ENCODE data around the gene IL20RA. TPM values are rescaled to one million over a fixed set of nuclear protein-coding genes. Genes with fewer than 3 reads are reported as not detected.
"Not testable (repeated sequence)": the region's sequence is repeated elsewhere in the genome, so short reads cannot be mapped to it uniquely, and the experiment has no call there.

The IL20RA gene
- not detected in 2 replicates for total RNA-seq (2014; rRNA removed; shearing (Covaris generic))

- H3K36me3 ChIP-seq = no peaks in the 10 kb centered on the region
- peaks cover 50% of the 10 kb centered on the region for H3K27me3 ChIP-seq (replicated peaks)
- peaks cover 4% of the 10 kb centered on the region; the same call in 1 of the 2 replicates for H3K9me3 ChIP-seq (replicated peaks)
- peaks cover 8% of the 10 kb centered on the region for H3K4me1 ChIP-seq (replicated peaks)
- H3K4me3 ChIP-seq = peak within 1 kb of the TSS; percentile 46
- DNase-seq (ENCODE audit: low read depth in 1 of 2, low spot score in 2 of 2) = no peak
- H3K27ac ChIP-seq = no peak within 1 kb of the TSS
Measured at GRCh38 chr6:137044366-137045221, at the start of gene IL20RA. Gene IL20RA (minus strand): TSS chr6:137044965. CDS start chr6:137044728, 237 bp downstream.

DNA sequence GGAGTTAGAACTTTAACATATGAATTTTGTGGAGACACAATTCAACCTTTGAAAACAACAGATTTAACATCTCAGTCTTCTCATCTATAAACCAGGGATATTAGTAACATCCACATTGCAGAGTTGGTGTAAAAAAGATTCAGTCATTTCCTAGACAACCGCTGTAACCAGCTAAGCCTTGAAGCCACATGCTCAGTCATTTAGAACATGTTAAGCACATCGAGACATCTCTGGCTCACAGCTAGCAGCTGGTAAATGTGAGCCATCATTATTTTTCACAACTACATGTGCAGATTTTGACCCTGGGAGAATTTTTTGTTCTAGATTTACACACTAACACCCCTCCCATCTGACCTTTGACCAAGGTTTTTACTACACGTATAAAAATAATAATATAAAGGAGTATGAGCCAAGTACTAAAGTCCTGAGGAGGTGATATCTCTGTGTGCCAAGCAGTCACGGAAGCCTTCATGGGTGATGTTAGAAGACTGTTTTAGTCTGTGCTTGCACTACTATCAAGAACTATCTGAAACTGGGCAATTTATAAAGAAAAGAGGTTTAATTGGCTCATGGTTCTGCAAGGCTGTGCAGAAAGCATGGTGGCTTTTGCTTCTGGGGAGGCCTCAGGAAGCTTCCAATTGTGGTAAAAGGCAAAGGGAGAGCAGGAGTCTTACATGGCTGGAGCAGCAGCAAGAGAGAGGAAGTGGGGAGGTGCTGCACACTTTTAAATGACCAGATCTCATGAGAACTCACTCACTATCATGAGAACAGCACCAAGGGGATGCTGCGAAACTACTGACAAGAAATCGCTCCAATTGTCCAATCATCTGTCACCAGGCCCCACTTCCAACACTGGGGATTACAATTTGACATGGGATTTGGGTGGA, 48.7 kb upstream of the IL20RA start:
- Histone ChIP-seq H3K4me1 (replicated peaks) (no peaks in the 10 kb centered on the region), H3K9me3 (replicated peaks) (no peaks in the 10 kb centered on the region), H3K4me3 (no peak overlapping the region), H3K36me3 (no peaks in the 10 kb centered on the region), H3K27ac (no peak overlapping the region), H3K27me3 (replicated peaks) (0 out of 2 replicates have a peak, but pooled peaks cover 4% of the 10 kb centered on the region)
- no peak for DNase-seq (ENCODE audit: low read depth in 1 of 2, low spot score in 2 of 2)

GRCh38 chr6:137092018-137092417, 47.3 kb upstream of the IL20RA start:
- Histone ChIP-seq H3K9me3 (replicated peaks) (no peaks in the 10 kb centered on the region), H3K4me1 (replicated peaks) (no peaks in the 10 kb centered on the region), H3K27me3 (replicated peaks) (0 out of 2 replicates have a peak, but pooled peaks cover 4% of the 10 kb centered on the region), H3K27ac (no peak overlapping the region), H3K36me3 (no peaks in the 10 kb centered on the region), H3K4me3 (no peak overlapping the region)
- DNase-seq (ENCODE audit: low read depth in 1 of 2, low spot score in 2 of 2) = no peak

DNA sequence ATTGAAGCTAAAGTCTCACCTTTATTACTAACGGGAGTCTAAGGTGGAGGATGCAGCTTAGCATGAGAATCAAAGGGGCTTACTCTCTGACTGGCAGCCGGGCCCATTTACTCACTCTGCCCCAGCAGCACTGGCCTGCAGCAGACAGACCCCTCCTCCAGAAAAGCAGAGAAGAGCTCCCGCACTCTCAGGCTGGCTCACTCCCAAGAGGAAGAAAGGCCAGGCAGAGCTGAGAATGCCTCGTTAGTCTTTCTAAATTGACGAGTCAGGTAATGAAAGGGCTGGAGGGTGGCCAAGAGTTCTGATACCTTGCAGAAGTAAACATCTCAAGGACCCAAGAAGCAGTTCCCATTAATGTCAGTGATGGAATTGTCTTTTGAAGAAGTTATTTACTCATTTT, 44.5 kb upstream of the IL20RA start:
- Histone ChIP-seq H3K4me3 (no peak overlapping the region), H3K9me3 (replicated peaks) (no peaks in the 10 kb centered on the region), H3K4me1 (replicated peaks) (no peaks in the 10 kb centered on the region), H3K36me3 (no peaks in the 10 kb centered on the region), H3K27me3 (replicated peaks) (0 out of 2 replicates have a peak, but pooled peaks cover 4% of the 10 kb centered on the region), H3K27ac (no peak overlapping the region)
- DNase-seq (ENCODE audit: low read depth in 1 of 2, low spot score in 2 of 2) = no peak

- no peaks in the 10 kb centered on the region for H3K36me3 ChIP-seq
- H3K9me3 ChIP-seq (replicated peaks) = no peaks in the 10 kb centered on the region
- H3K27me3 ChIP-seq (replicated peaks) = 0 out of 2 replicates have a peak, but pooled peaks cover 4% of the 10 kb centered on the region
- no peak for DNase-seq (ENCODE audit: low read depth in 1 of 2, low spot score in 2 of 2)
- no peak overlapping the region for H3K4me3 ChIP-seq
- H3K27ac ChIP-seq = no peak overlapping the region
- no peaks in the 10 kb centered on the region for H3K4me1 ChIP-seq (replicated peaks)
Measured at GRCh38 chr6:137087902-137088301, 43.1 kb upstream of the IL20RA start.

DNA sequence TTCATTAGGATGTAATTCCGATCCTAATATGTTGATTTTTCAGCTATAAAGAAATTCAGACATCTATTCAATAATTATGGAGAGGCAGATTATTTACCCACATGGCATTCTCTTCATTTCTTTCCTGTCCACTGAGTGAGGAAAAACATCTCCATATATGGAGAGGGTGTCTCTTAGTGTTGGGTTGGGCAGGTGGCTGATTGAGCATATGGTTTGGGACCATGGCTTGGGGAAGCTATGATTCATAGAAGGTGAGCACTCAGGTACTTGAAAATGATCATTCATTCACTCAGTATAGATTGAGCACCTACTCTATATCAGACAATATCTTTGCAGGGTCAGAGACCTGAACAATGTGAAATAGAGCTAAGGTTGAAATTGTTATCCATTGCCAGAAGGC, 41.3 kb upstream of the IL20RA start:
- H3K9me3 ChIP-seq (replicated peaks) = no peaks in the 10 kb centered on the region
- DNase-seq (ENCODE audit: low read depth in 1 of 2, low spot score in 2 of 2) = no peak
- H3K4me1 ChIP-seq (replicated peaks) = no peaks in the 10 kb centered on the region
- no peak overlapping the region for H3K27ac ChIP-seq
- H3K4me3 ChIP-seq = no peak overlapping the region
- no peaks in the 10 kb centered on the region for H3K36me3 ChIP-seq
- 0 out of 2 replicates have a peak, but pooled peaks cover 4% of the 10 kb centered on the region for H3K27me3 ChIP-seq (replicated peaks)

DNA sequence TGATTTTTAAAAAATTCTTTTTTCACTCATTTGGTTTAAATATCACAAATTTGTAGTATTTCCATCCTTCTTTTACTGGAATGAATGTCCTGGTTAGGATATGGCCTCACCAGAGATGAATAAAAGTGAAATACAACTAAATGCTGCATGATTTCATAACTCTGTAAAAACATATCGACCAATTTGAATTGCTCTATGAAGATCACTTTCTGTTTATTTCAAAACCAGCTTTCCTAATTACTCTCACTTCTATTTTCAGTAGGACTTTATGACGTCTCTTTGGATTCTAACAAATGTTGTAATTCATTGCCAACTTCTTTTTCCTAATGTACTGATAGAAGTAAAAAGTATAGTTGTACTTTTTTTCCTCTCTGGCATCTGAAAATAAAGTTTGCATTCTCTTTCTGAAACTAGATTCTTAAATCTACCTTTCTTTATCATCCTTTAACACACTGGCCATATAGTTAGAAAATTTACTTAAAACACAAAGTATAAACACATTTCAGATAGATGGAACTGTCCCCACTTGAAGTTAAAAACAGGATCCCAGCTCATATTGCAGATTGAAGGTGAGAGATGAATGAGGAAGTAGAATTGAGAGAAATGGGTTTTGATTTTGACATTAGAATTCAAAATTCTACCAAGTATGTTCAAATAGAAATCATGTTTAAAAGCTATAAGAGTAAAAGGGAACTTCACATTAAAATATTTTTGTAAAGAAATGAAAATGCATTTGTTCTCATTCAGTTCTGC, 40.3 kb upstream of the IL20RA start:
- no peak overlapping the region for H3K27ac ChIP-seq
- H3K4me1 ChIP-seq (replicated peaks) = no peaks in the 10 kb centered on the region
- H3K9me3 ChIP-seq (replicated peaks) = no peaks in the 10 kb centered on the region
- H3K4me3 ChIP-seq = no peak overlapping the region
- H3K36me3 ChIP-seq = no peaks in the 10 kb centered on the region
- no peak for DNase-seq (ENCODE audit: low read depth in 1 of 2, low spot score in 2 of 2)
- H3K27me3 ChIP-seq (replicated peaks) = 0 out of 2 replicates have a peak, but pooled peaks cover 4% of the 10 kb centered on the region

DNA sequence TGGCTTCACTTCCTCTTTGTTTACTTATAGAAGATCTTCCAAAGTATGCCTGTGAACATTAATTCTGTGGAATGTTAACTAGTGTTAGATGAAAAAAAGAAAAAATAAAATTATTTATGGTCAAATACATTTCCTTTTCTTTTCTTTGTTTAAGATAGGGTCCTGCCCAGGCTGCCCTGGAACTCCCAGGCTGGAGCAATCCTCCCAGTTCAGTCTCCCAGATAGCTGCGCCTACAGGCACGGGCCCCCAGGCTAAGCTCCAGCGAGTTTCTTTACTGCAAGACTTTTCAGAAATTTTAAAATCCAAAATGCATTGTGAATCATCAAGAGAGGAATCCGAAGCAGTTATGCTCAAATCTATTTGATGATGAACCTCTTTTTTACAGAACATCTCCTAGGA, 39.3 kb upstream of the IL20RA start:
- Histone ChIP-seq H3K4me3 (no peak overlapping the region), H3K9me3 (replicated peaks) (no peaks in the 10 kb centered on the region), H3K27ac (no peak overlapping the region), H3K4me1 (replicated peaks) (no peaks in the 10 kb centered on the region), H3K27me3 (replicated peaks) (0 out of 2 replicates have a peak, but pooled peaks cover 4% of the 10 kb centered on the region), H3K36me3 (no peaks in the 10 kb centered on the region)
- no peak for DNase-seq (ENCODE audit: low read depth in 1 of 2, low spot score in 2 of 2)

- H3K36me3 ChIP-seq = no peaks in the 10 kb centered on the region
- H3K27ac ChIP-seq = no peak overlapping the region
- no peaks in the 10 kb centered on the region for H3K4me1 ChIP-seq (replicated peaks)
- H3K4me3 ChIP-seq = no peak overlapping the region
- no peaks in the 10 kb centered on the region for H3K27me3 ChIP-seq (replicated peaks)
- no peak for DNase-seq (ENCODE audit: low read depth in 1 of 2, low spot score in 2 of 2)
- no peaks in the 10 kb centered on the region for H3K9me3 ChIP-seq (replicated peaks)
Measured at GRCh38 chr6:137081997-137082396, 37.2 kb upstream of the IL20RA start.

DNA sequence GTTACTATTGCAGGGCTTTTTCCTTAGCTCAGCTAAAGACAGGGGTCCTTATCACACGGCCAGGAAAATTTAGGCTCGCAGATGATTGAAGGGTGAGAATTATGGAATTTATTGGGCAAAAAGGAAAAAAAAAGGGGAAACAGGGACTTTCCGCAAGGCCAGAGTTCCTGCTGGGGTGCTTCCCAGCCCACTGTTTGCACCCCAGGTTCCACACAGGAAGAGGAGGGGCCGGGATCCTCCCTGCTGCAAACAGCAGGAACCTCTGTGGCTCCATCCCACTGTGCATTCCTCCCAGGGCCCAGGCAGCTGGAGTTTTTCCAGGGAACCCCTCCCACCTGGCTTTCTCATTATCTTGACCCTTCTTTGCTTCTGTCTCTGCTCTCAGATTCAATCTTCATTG, 35.9 kb upstream of the IL20RA start:
- Histone ChIP-seq H3K36me3 (no peaks in the 10 kb centered on the region), H3K4me1 (replicated peaks) (no peaks in the 10 kb centered on the region), H3K4me3 (no peak overlapping the region), H3K9me3 (replicated peaks) (no peaks in the 10 kb centered on the region), H3K27ac (no peak overlapping the region), H3K27me3 (replicated peaks) (no peaks in the 10 kb centered on the region)
- DNase-seq (ENCODE audit: low read depth in 1 of 2, low spot score in 2 of 2) = no peak

GRCh38 chr6:137076277-137077068, 31.7 kb upstream of the IL20RA start:
- Histone ChIP-seq H3K9me3 (replicated peaks) (no peaks in the 10 kb centered on the region), H3K27ac (no peak overlapping the region)
- peak; percentile 34 to 61 for DNase-seq (ENCODE audit: low read depth in 1 of 2, low spot score in 2 of 2)

GRCh38 chr6:137075790-137076189, 31.0 kb upstream of the IL20RA start:
- H3K4me3 ChIP-seq; H3K27me3 ChIP-seq (replicated peaks); H3K27ac ChIP-seq; H3K9me3 ChIP-seq (replicated peaks); H3K4me1 ChIP-seq (replicated peaks); DNase-seq (ENCODE audit: low read depth in 1 of 2, low spot score in 2 of 2); H3K36me3 ChIP-seq: not testable (repeated sequence)

More at GRCh38 chr6:137076277-137077068, 31.7 kb upstream of the IL20RA start:
- Histone ChIP-seq H3K36me3 (no peaks in the 10 kb centered on the region), H3K27me3 (replicated peaks) (no peaks in the 10 kb centered on the region), H3K4me3 (no peak overlapping the region), H3K4me1 (replicated peaks) (no peaks in the 10 kb centered on the region)

- Histone ChIP-seq H3K27me3 (replicated peaks) (no peaks in the 10 kb centered on the region), H3K4me3 (no peak overlapping the region), H3K36me3 (no peaks in the 10 kb centered on the region), H3K27ac (no peak overlapping the region), H3K9me3 (replicated peaks) (no peaks in the 10 kb centered on the region), H3K4me1 (replicated peaks) (no peaks in the 10 kb centered on the region)
- no peak for DNase-seq (ENCODE audit: low read depth in 1 of 2, low spot score in 2 of 2)
Measured at GRCh38 chr6:137070303-137070702, 25.5 kb upstream of the IL20RA start.
